Astrocyte (in vitro differentiated cells and primary cell): ENCODE data around the gene SLC17A7.

Experiments used
- EZH2 ChIP-seq: IDR thresholded peaks from 2 replicates; pipeline ENCODE4 v1.6.1; 2012; ENCODE audit warnings: mild to moderate bottlenecking, low read length, inconsistent platforms; ENCODE audit not compliant: insufficient read depth
- TF ChIP-seq, protein P1 (sequence below): IDR thresholded peaks from 2 replicates; pipeline ENCODE4 v1.5.1; 2011; ENCODE audit warnings: low read depth, mild to moderate bottlenecking, inconsistent platforms, low read length, moderate library complexity; ENCODE audit not compliant: insufficient read depth

DNA sequence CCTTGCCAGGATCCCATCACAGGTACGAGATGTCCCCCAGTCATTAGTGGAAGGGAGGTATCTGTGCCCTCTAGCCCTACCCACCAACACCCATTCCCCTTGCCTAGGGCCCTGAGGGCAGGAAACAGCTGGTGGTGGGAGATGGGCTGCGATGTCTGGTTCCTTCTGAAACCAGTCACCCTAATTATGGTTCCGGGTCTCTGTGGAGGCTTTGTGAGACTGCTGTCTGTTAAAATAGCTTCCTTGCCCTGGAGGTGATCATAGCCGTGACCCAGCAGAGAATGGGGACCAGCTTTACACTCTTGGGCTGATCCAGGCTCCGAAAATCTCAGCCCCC is 17.2 kb upstream of the SLC17A7 start:
- TF ChIP-seq, protein P1, sequence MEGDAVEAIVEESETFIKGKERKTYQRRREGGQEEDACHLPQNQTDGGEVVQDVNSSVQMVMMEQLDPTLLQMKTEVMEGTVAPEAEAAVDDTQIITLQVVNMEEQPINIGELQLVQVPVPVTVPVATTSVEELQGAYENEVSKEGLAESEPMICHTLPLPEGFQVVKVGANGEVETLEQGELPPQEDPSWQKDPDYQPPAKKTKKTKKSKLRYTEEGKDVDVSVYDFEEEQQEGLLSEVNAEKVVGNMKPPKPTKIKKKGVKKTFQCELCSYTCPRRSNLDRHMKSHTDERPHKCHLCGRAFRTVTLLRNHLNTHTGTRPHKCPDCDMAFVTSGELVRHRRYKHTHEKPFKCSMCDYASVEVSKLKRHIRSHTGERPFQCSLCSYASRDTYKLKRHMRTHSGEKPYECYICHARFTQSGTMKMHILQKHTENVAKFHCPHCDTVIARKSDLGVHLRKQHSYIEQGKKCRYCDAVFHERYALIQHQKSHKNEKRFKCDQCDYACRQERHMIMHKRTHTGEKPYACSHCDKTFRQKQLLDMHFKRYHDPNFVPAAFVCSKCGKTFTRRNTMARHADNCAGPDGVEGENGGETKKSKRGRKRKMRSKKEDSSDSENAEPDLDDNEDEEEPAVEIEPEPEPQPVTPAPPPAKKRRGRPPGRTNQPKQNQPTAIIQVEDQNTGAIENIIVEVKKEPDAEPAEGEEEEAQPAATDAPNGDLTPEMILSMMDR: no peak
- no peak for TF ChIP-seq EZH2
